Mesenchymal stem cell (in vitro differentiated cells and primary cell): ENCODE measurements around the gene RBM12.

Experiments used
- DNase-seq: peaks from one replicate; pipeline ENCODE4 v3.0.0-alpha.2; 2013
- H2AFZ ChIP-seq: one replicate; pipeline ENCODE4 v1.6.1; 2013; ENCODE audit warnings: low read depth, mild to moderate bottlenecking, control low read depth, inconsistent platforms, low read length, moderate library complexity
- H2AK5ac ChIP-seq: 2 replicates; pipeline ENCODE4 v1.6.1; 2013; ENCODE audit warnings: low read length, moderate library complexity, mild to moderate bottlenecking, inconsistent platforms; ENCODE audit not compliant: severe bottlenecking
- H2BK120ac ChIP-seq: one replicate; pipeline ENCODE4 v1.6.1; 2013; ENCODE audit warnings: low read depth, mild to moderate bottlenecking, inconsistent platforms, low read length, moderate library complexity
- H2BK12ac ChIP-seq, 2 experiments: one replicate each; pipeline ENCODE4 v1.6.1; 2013; ENCODE audit warnings: inconsistent platforms in 2 of 2, low read length in 2 of 2, mild to moderate bottlenecking in 2 of 2, moderate library complexity in 2 of 2, control low read depth in 1 of 2
- H2BK15ac ChIP-seq: one replicate; pipeline ENCODE4 v1.6.1; 2013; ENCODE audit warnings: mild to moderate bottlenecking, low read depth, inconsistent platforms; ENCODE audit not compliant: poor library complexity, severe bottlenecking
- H2BK5ac ChIP-seq: 2 replicates; pipeline ENCODE4 v1.6.1; 2013; ENCODE audit warnings: low read depth, mild to moderate bottlenecking, low read length, control low read depth, inconsistent platforms; ENCODE audit not compliant: poor library complexity, severe bottlenecking
- H3K14ac ChIP-seq, 2 experiments: one replicate each; pipeline ENCODE4 v1.6.1; 2013; ENCODE audit warnings: inconsistent platforms in 2 of 2, low read length in 2 of 2, control low read depth in 1 of 2, mild to moderate bottlenecking in 1 of 2, moderate library complexity in 1 of 2
- H3K18ac ChIP-seq, 2 experiments: one replicate each; pipeline ENCODE4 v1.6.1; 2013; ENCODE audit warnings: inconsistent platforms in 2 of 2, low read length in 2 of 2, control low read depth in 1 of 2, low read depth in 1 of 2, mild to moderate bottlenecking in 1 of 2
- H3K23ac ChIP-seq, 2 experiments: one replicate each; pipeline ENCODE4 v1.6.1; 2013; ENCODE audit warnings: inconsistent platforms in 2 of 2, low read length in 2 of 2, mild to moderate bottlenecking in 2 of 2, moderate library complexity in 2 of 2, control low read depth in 1 of 2
- H3K27ac ChIP-seq: 2 replicates; pipeline ENCODE4 v1.5.1; 2013; ENCODE audit warnings: mild to moderate bottlenecking, moderate library complexity, low read length, control low read depth, inconsistent platforms; ENCODE audit not compliant: poor library complexity, severe bottlenecking
- H3K27me3 ChIP-seq, 2 experiments: 2 replicates each; pipeline versions ENCODE4 v1.6.1 to v1.7.0; 2013; ENCODE audit warnings: low read length in 2 of 2, mild to moderate bottlenecking in 2 of 2, moderate library complexity in 2 of 2, control low read depth in 1 of 2, inconsistent platforms in 1 of 2; ENCODE audit not compliant: control insufficient read depth in 1 of 2, insufficient read depth in 1 of 2
- H3K36me3 ChIP-seq, 2 experiments: 2 replicates each; pipeline versions ENCODE4 v1.6.1 to v1.7.0; 2013; ENCODE audit warnings: low read length in 2 of 2, control low read depth in 1 of 2, inconsistent platforms in 1 of 2, low read depth in 1 of 2, mild to moderate bottlenecking in 1 of 2; ENCODE audit not compliant: insufficient read depth in 2 of 2, control insufficient read depth in 1 of 2
- H3K4ac ChIP-seq, 2 experiments: one replicate each; pipeline ENCODE4 v1.6.1; 2013; ENCODE audit warnings: inconsistent platforms in 2 of 2, low read length in 2 of 2, mild to moderate bottlenecking in 2 of 2, moderate library complexity in 2 of 2, control low read depth in 1 of 2, low read depth in 1 of 2
- H3K4me1 ChIP-seq: 2 replicates; pipeline ENCODE4 v1.6.1; 2013; ENCODE audit warnings: low read depth, low read length, control low read depth; ENCODE audit not compliant: control insufficient read depth, insufficient read depth
- H3K4me2 ChIP-seq: 2 replicates; pipeline ENCODE4 v1.6.1; 2013; ENCODE audit warnings: low read length, mild to moderate bottlenecking, inconsistent platforms; ENCODE audit not compliant: poor library complexity, severe bottlenecking
- H3K4me3 ChIP-seq, 2 experiments: 2 replicates each; pipeline versions ENCODE4 v1.5.1 to v1.7.0; 2013; ENCODE audit warnings: low read length in 2 of 2, mild to moderate bottlenecking in 2 of 2, control low read depth in 1 of 2, low read depth in 1 of 2; ENCODE audit not compliant: insufficient read depth in 1 of 2
- H3K79me1 ChIP-seq: replicated peaks from 2 replicates; pipeline ENCODE4 v1.6.1; 2013; ENCODE audit warnings: mild to moderate bottlenecking, control low read depth, low read length, inconsistent platforms; ENCODE audit not compliant: poor library complexity, severe bottlenecking
- H3K9ac ChIP-seq: 2 replicates; pipeline ENCODE4 v1.7.0; 2013; ENCODE audit warnings: mild to moderate bottlenecking, low read length, moderate library complexity
- H3K9me3 ChIP-seq: 2 replicates; pipeline ENCODE4 v1.7.0; 2013; ENCODE audit warnings: mild to moderate bottlenecking, low read length; ENCODE audit not compliant: control insufficient read depth
- H4K8ac ChIP-seq: one replicate; pipeline ENCODE4 v1.6.1; 2013; ENCODE audit warnings: inconsistent platforms, mild to moderate bottlenecking, low read length, moderate library complexity
- H4K91ac ChIP-seq: one replicate; pipeline ENCODE4 v1.6.1; 2013; ENCODE audit warnings: mild to moderate bottlenecking, low read length, inconsistent platforms
- WGBS: methylation state at CpG from one replicate; pipeline ENCODE4 v1.1.7; 2013; ENCODE audit warnings: mixed read lengths; 5-methylcytosine and 5-hydroxymethylcytosine counted together

RBM12 gene

GRCh38 chr20:35606127-35606526, 58.6 kb downstream of the RBM12 start:
- no peaks in the 10 kb centered on the region for H3K9me3 ChIP-seq
- no peak overlapping the region for H3K4me2 ChIP-seq
- H3K27me3 ChIP-seq: peaks cover 11 to 14% of the 10 kb centered on the region in 2 experiments
- H4K8ac ChIP-seq: no peak overlapping the region
- H3K4me3 ChIP-seq: no peak overlapping the region
- no peak overlapping the region for H4K91ac ChIP-seq
- H3K79me1 ChIP-seq: no peaks in the 10 kb centered on the region
- no peak for DNase-seq
- no peak overlapping the region for H2BK12ac ChIP-seq
- no peak overlapping the region for H3K18ac ChIP-seq
- no peak overlapping the region for H3K27ac ChIP-seq
- H3K4me1 ChIP-seq: peaks cover 23% of the 10 kb centered on the region
- H2BK120ac ChIP-seq: no peak overlapping the region
- no peak overlapping the region for H3K9ac ChIP-seq
- H3K14ac ChIP-seq: no peak overlapping the region
- WGBS: 84% methylated on average over 3 of the region's 4 CpGs
- H2BK15ac ChIP-seq: no peak overlapping the region
- no peak overlapping the region for H2AK5ac ChIP-seq
- H2BK5ac ChIP-seq: no peak overlapping the region
- H3K4ac ChIP-seq: no peak overlapping the region
- no peak overlapping the region for H2AFZ ChIP-seq
- H3K23ac ChIP-seq: no peak overlapping the region
- no peaks in the 10 kb centered on the region for H3K36me3 ChIP-seq

- no peak overlapping the region for H2BK15ac ChIP-seq
- H3K36me3 ChIP-seq: no peaks in the 10 kb centered on the region
- no peak overlapping the region for H3K4ac ChIP-seq
- no peak overlapping the region for H3K18ac ChIP-seq
- H2BK120ac ChIP-seq: no peak overlapping the region
- no peak overlapping the region for H2AFZ ChIP-seq
- H3K27ac ChIP-seq: no peak overlapping the region
- no peak overlapping the region for H4K91ac ChIP-seq
- no peaks in the 10 kb centered on the region for H3K9me3 ChIP-seq
- no peak overlapping the region for H2BK12ac ChIP-seq
- no peak overlapping the region for H2AK5ac ChIP-seq
- no peak overlapping the region for H3K4me3 ChIP-seq
- whole genome bisulfite sequencing: 50% methylated on average over 2 of the region's 4 CpGs
- DNase-seq: peak; percentile 22
- no peak overlapping the region for H3K23ac ChIP-seq
- H3K14ac ChIP-seq: no peak overlapping the region
- H3K9ac ChIP-seq: no peak overlapping the region
- no peaks in the 10 kb centered on the region for H3K79me1 ChIP-seq
- H3K4me1 ChIP-seq: peaks cover 29% of the 10 kb centered on the region
- no peak overlapping the region for H4K8ac ChIP-seq
- no peak overlapping the region for H3K4me2 ChIP-seq
- H2BK5ac ChIP-seq: no peak overlapping the region
- peaks cover 28 to 30% of the 10 kb centered on the region in 2 experiments for H3K27me3 ChIP-seq
Measured at GRCh38 chr20:35604449-35604747, 60.3 kb downstream of the RBM12 start.

DNA sequence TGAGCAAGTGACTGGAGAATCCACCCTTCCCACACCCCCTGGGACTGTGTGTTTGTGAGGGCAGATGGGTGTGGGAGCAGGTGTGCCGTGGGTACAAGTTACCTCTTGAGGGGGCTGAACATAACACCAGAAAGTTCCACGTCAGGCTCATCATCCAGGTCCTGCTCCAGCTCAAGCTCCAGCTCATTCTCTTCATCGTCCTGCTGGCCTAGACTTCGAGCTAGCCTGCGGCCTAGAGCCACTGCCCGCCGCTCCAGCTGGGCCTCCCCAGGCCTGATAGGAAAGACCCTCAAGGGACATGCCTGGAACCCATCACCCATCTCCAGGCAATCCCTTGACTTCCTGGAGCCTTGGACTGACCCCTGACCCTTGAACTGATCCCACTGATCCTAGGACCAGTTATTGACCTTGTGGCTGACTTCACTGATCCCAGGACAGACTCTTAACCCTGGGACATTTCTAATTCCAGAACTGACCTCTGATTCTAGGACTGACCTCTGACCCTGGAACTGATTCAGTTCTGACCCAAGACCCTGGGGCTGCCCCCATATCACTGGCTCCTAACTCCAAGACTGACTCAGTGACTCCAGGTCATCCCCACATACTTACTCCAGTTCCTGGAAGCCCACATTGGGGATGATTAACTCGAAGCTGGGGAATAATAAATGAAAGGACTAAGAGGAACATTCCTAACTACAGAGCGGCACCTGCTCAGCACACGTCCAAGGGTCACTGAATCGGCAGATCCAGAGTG, 60.8 kb downstream of the RBM12 start:
- Histone ChIP-seq H3K27me3 (peaks cover 33 to 35% of the 10 kb centered on the region in 2 experiments), H2BK120ac (no peak overlapping the region), H4K91ac (no peak overlapping the region), H3K27ac (no peak overlapping the region), H3K9me3 (no peaks in the 10 kb centered on the region), H3K79me1 (no peaks in the 10 kb centered on the region), H3K14ac (no peak overlapping the region), H3K4me1 (peaks cover 29% of the 10 kb centered on the region), H2BK15ac (no peak overlapping the region), H2AFZ (no peak overlapping the region), H3K36me3 (no peaks in the 10 kb centered on the region), H3K23ac (no peak overlapping the region), H2BK12ac (no peak overlapping the region), H3K9ac (no peak overlapping the region), H3K18ac (no peak overlapping the region), H2BK5ac (no peak overlapping the region), H3K4me2 (no peak overlapping the region), H2AK5ac (no peak overlapping the region), H3K4me3 (no peak overlapping the region), H4K8ac (no peak overlapping the region), H3K4ac (no peak overlapping the region)
- WGBS: 91% methylated on average over 10 of the region's 11 CpGs
- no peak for DNase-seq

- Histone ChIP-seq H3K18ac (no peak overlapping the region), H4K8ac (no peak overlapping the region), H2BK120ac (no peak overlapping the region), H3K9me3 (no peaks in the 10 kb centered on the region), H4K91ac (no peak overlapping the region), H3K4ac (no peak overlapping the region), H3K23ac (no peak overlapping the region), H2BK5ac (no peak overlapping the region), H3K27me3 (peaks cover 40 to 44% of the 10 kb centered on the region in 2 experiments), H3K4me2 (no peak overlapping the region), H2AK5ac (no peak overlapping the region), H3K14ac (no peak overlapping the region), H3K79me1 (no peaks in the 10 kb centered on the region), H3K4me1 (peaks cover 29% of the 10 kb centered on the region), H2AFZ (no peak overlapping the region), H3K9ac (no peak overlapping the region), H2BK12ac (no peak overlapping the region), H2BK15ac (no peak overlapping the region), H3K27ac (no peak overlapping the region), H3K36me3 (no peaks in the 10 kb centered on the region), H3K4me3 (no peak overlapping the region)
- WGBS: 95% methylated on average over 15 of the region's 15 CpGs
- DNase-seq: no peak
Measured at GRCh38 chr20:35602851-35603495, 61.7 kb downstream of the RBM12 start.
